BJ (cell line): ENCODE measurements around the gene KDM8. TPM values are rescaled to one million over a fixed set of nuclear protein-coding genes. Genes with fewer than 3 reads are reported as not detected.

ENCODE experiments used
- CTCF ChIA-PET: fragments of 350-600 bp; formaldehyde crosslinking; extraction: SDS; loops from one replicate; lab custom pipeline; 2021; ENCODE audit warnings: antibody characterized with exemption, inconsistent platforms; lab: Yijun Ruan, JAX
- POLR2A ChIA-PET: fragments of 300-600 bp; sonication (Branson Sonifier 250); formaldehyde crosslinking; extraction: SDS; loops from one replicate; lab custom pipeline; 2021; ENCODE audit warnings: antibody characterized with exemption; lab: Charles Lee
- DNase-seq: peaks from one replicate; pipeline ENCODE4 v3.0.0-alpha.2; 2011; ENCODE audit warnings: low read depth
- H3K27me3 ChIP-seq: 2 replicates; pipeline ENCODE4 v1.6.0; 2011; ENCODE audit warnings: low read length; ENCODE audit not compliant: control insufficient read depth, insufficient read depth
- H3K36me3 ChIP-seq: 2 replicates; pipeline ENCODE4 v1.5.1; 2011; ENCODE audit warnings: low read length; ENCODE audit not compliant: control insufficient read depth, insufficient read depth
- H3K4me3 ChIP-seq: 2 replicates; pipeline ENCODE4 v1.5.1; 2011; ENCODE audit warnings: low read depth, mild to moderate bottlenecking, control low read depth, low read length
- CTCF ChIP-seq: IDR thresholded peaks from 2 replicates; pipeline ENCODE4 v1.5.1; 2011; ENCODE audit warnings: low read depth, mild to moderate bottlenecking, control low read depth, inconsistent platforms, low read length, moderate library complexity; ENCODE audit not compliant: insufficient read depth
- polyA plus RNA-seq: library from polyadenylated mRNA; depleted of rRNA; stranded (reverse); fragments of >200 nt; gene quantifications from 2 replicates; pipeline ENCODE4 v1.2.3, GENCODE V29; 2011

The KDM8 gene
- polyA plus RNA-seq, 1 experiment = 3.7 TPM

GRCh38 chr16:27215660-27216059 is 12.3 kb downstream of the KDM8 start:
- no peaks in the 10 kb centered on the region for H3K27me3 ChIP-seq
- DNase-seq = no peak
- CTCF ChIA-PET = no interaction called here
- POLR2A ChIA-PET = no interaction called here
- peaks cover 3% of the 10 kb centered on the region for H3K36me3 ChIP-seq
- H3K4me3 ChIP-seq = no peak overlapping the region
- TF ChIP-seq CTCF = no peak

- TF ChIP-seq CTCF = no peak
- DNase-seq = no peak
- peaks cover 1% of the 10 kb centered on the region for H3K36me3 ChIP-seq
- H3K4me3 ChIP-seq = no peak overlapping the region
- ChIA-PET CTCF (no interaction called here), POLR2A (no interaction called here)
- H3K27me3 ChIP-seq = no peaks in the 10 kb centered on the region
Measured at GRCh38 chr16:27216297-27216885, 13.1 kb downstream of the KDM8 start.

GRCh38 chr16:27217256-27217655 is 13.9 kb downstream of the KDM8 start:
- no peak for DNase-seq
- peaks cover 1% of the 10 kb centered on the region for H3K36me3 ChIP-seq
- no peaks in the 10 kb centered on the region for H3K27me3 ChIP-seq
- ChIA-PET POLR2A (no interaction called here), CTCF (no interaction called here)
- H3K4me3 ChIP-seq = no peak overlapping the region
- TF ChIP-seq CTCF = no peak

- ChIA-PET POLR2A (no interaction called here), CTCF (interaction anchor here (0.6 to 1.2 kb wide), 2 partner anchors 13 to 517 kb away, joined by 3 read pairs; no protein-coding TSS in a partner anchor)
- no peak for DNase-seq
- H3K4me3 ChIP-seq = no peak overlapping the region
- TF ChIP-seq CTCF = no peak
- no peaks in the 10 kb centered on the region for H3K27me3 ChIP-seq
- peaks cover 1% of the 10 kb centered on the region for H3K36me3 ChIP-seq
Measured at GRCh38 chr16:27218756-27219155, 15.4 kb downstream of the KDM8 start.

- ChIA-PET POLR2A (no interaction called here), CTCF (interaction anchor here (1.2 kb wide), 1 partner anchor 13 kb away, joined by 3 read pairs; no protein-coding TSS in a partner anchor)
- no peak for TF ChIP-seq CTCF
Measured at GRCh38 chr16:27219161-27219560, 15.8 kb downstream of the KDM8 start.

More at GRCh38 chr16:27219161-27219560, 15.8 kb downstream of the KDM8 start:
- no peak for DNase-seq
- Histone ChIP-seq H3K27me3 (no peaks in the 10 kb centered on the region), H3K4me3 (no peak overlapping the region), H3K36me3 (peaks cover 1% of the 10 kb centered on the region)
